Neural progenitor cell (in vitro differentiated cells): ENCODE data around the gene PIP4K2A. TPM values are rescaled to one million over a fixed set of nuclear protein-coding genes. Genes with fewer than 3 reads are reported as not detected.

ENCODE experiments used
- DNase-seq: peaks from one replicate; pipeline ENCODE4 v3.0.0-alpha.2; 2016; ENCODE audit warnings: low spot score
- H2AFZ ChIP-seq: fragments of 200-600 bp; sonication (generic); replicated peaks from 2 replicates; pipeline ENCODE4 v1.6.1; 2016; ENCODE audit warnings: antibody characterized with exemption
- H3F3A ChIP-seq: fragments of 200-600 bp; sonication (generic); 2 replicates; pipeline ENCODE4 v1.6.1; 2016; ENCODE audit warnings: antibody characterized with exemption, low read depth
- H3K27ac ChIP-seq: fragments of 200-600 bp; sonication (generic); 2 replicates; pipeline ENCODE4 v1.5.1; 2016; ENCODE audit warnings: mild to moderate bottlenecking
- H3K27me3 ChIP-seq: fragments of 200-600 bp; sonication (generic); 2 replicates; pipeline ENCODE4 v1.6.1; 2016; ENCODE audit warnings: mild to moderate bottlenecking, moderate library complexity
- H3K36me3 ChIP-seq: fragments of 200-600 bp; sonication (generic); 2 replicates; pipeline ENCODE4 v1.5.1; 2016
- H3K4me1 ChIP-seq: fragments of 200-600 bp; sonication (generic); 2 replicates; pipeline ENCODE4 v1.6.1; 2016; ENCODE audit warnings: mixed run types
- H3K4me2 ChIP-seq: fragments of 200-600 bp; sonication (generic); 2 replicates; pipeline ENCODE4 v1.6.1; 2016
- H3K4me3 ChIP-seq: fragments of 200-600 bp; sonication (generic); 2 replicates; pipeline ENCODE4 v1.5.1; 2016
- H3K79me2 ChIP-seq: fragments of 200-600 bp; sonication (generic); 2 replicates; pipeline ENCODE4 v1.6.1; 2016; ENCODE audit warnings: low read depth
- H3K9ac ChIP-seq: fragments of 200-600 bp; sonication (generic); 2 replicates; pipeline ENCODE4 v1.6.1; 2016
- H3K9me3 ChIP-seq: fragments of 200-600 bp; sonication (generic); 2 replicates; pipeline ENCODE4 v1.5.1; 2016; ENCODE audit warnings: low read depth
- H4K20me1 ChIP-seq: fragments of 200-600 bp; sonication (generic); 2 replicates; pipeline ENCODE4 v1.6.1; 2016; ENCODE audit warnings: low read depth
- H3K27ac Mint-ChIP-seq: 3 replicates; pipeline ENCODE4 v1.8.0; 2021; ENCODE audit warnings: mixed read lengths
- H3K27me3 Mint-ChIP-seq: 2 replicates; pipeline ENCODE4 v1.8.0; 2022; ENCODE audit warnings: low read depth, mild to moderate bottlenecking, inconsistent platforms, moderate library complexity, mixed read lengths; ENCODE audit not compliant: insufficient read depth
- H3K36me3 Mint-ChIP-seq: 3 replicates; pipeline ENCODE4 v1.8.0; 2021; ENCODE audit warnings: mixed read lengths
- H3K4me1 Mint-ChIP-seq: 3 replicates; pipeline ENCODE4 v1.8.0; 2021; ENCODE audit warnings: mixed read lengths
- H3K4me3 Mint-ChIP-seq: 3 replicates; pipeline ENCODE4 v1.8.0; 2021; ENCODE audit warnings: mild to moderate bottlenecking, moderate library complexity, mixed read lengths
- H3K9me3 Mint-ChIP-seq: 3 replicates; pipeline ENCODE4 v1.8.0; 2020; ENCODE audit warnings: mixed read lengths
- EZH2 ChIP-seq: fragments of 200-600 bp; sonication (generic); IDR thresholded peaks from 2 replicates; pipeline ENCODE4 v1.6.1; 2017; ENCODE audit warnings: antibody characterized with exemption, mild to moderate bottlenecking, moderate library complexity
- EZH2phosphoT487 ChIP-seq: fragments of 200-600 bp; sonication (generic); IDR thresholded peaks from 2 replicates; pipeline ENCODE4 v1.6.1; 2017; ENCODE audit warnings: antibody characterized with exemption
- total RNA-seq: library from RNA; depleted of rRNA; stranded (reverse); fragments of >200 nt; gene quantifications from 2 replicates; pipeline ENCODE4 v1.2.3, GENCODE V29; 2015; ENCODE audit warnings: low replicate concordance
- TF ChIP-seq, protein P1 (sequence below): fragments of 200-600 bp; sonication (generic); IDR thresholded peaks from 2 replicates; pipeline ENCODE4 v1.5.1; 2017; ENCODE audit warnings: antibody characterized with exemption, mild to moderate bottlenecking

PIP4K2A gene
- total RNA-seq, 1 donor from 2014 or later: 37.6 TPM

- Histone ChIP-seq H4K20me1 (peaks cover 5% of the 10 kb centered on the region), H3K79me2 (peaks cover 50% of the 10 kb centered on the region), H3K27ac (no peak overlapping the region), H3K4me2 (no peak overlapping the region), H2AFZ (no peak overlapping the region), H3K9ac (no peak overlapping the region), H3K9me3 (no peaks in the 10 kb centered on the region), H3K4me3 (no peak overlapping the region), H3K4me1 (peaks cover 45% of the 10 kb centered on the region), H3K36me3 (no peaks in the 10 kb centered on the region), H3K27me3 (no peaks in the 10 kb centered on the region), H3F3A (peaks cover 13% of the 10 kb centered on the region)
- Mint-ChIP-seq H3K27me3 (no peaks in the 10 kb centered on the region), H3K27ac (no peak overlapping the region), H3K4me1 (peaks cover 47% of the 10 kb centered on the region), H3K36me3 (peaks cover 7% of the 10 kb centered on the region), H3K4me3 (no peak overlapping the region), H3K9me3 (peaks cover 10% of the 10 kb centered on the region)
- TF ChIP-seq, protein P1, sequence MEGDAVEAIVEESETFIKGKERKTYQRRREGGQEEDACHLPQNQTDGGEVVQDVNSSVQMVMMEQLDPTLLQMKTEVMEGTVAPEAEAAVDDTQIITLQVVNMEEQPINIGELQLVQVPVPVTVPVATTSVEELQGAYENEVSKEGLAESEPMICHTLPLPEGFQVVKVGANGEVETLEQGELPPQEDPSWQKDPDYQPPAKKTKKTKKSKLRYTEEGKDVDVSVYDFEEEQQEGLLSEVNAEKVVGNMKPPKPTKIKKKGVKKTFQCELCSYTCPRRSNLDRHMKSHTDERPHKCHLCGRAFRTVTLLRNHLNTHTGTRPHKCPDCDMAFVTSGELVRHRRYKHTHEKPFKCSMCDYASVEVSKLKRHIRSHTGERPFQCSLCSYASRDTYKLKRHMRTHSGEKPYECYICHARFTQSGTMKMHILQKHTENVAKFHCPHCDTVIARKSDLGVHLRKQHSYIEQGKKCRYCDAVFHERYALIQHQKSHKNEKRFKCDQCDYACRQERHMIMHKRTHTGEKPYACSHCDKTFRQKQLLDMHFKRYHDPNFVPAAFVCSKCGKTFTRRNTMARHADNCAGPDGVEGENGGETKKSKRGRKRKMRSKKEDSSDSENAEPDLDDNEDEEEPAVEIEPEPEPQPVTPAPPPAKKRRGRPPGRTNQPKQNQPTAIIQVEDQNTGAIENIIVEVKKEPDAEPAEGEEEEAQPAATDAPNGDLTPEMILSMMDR: no peak
- no peak for TF ChIP-seq EZH2
- no peak for DNase-seq
Measured at GRCh38 chr10:22615101-22615500, 99.3 kb downstream of the PIP4K2A start.

- H3K27me3 ChIP-seq: no peaks in the 10 kb centered on the region
- no peaks in the 10 kb centered on the region for H3K27me3 Mint-ChIP-seq
- H2AFZ ChIP-seq: no peak overlapping the region
- no peak for DNase-seq
- H3K4me3 Mint-ChIP-seq: no peak overlapping the region
- H3K9ac ChIP-seq: no peak overlapping the region
- TF ChIP-seq EZH2phosphoT487 (no peak), EZH2 (no peak)
- TF ChIP-seq, protein P1: no peak
- H3K9me3 Mint-ChIP-seq: peaks cover 14% of the 10 kb centered on the region
- H3K36me3 Mint-ChIP-seq: peaks cover 19% of the 10 kb centered on the region
- H3K4me3 ChIP-seq: no peak overlapping the region
- H3K36me3 ChIP-seq: no peaks in the 10 kb centered on the region
- H4K20me1 ChIP-seq: peaks cover 5% of the 10 kb centered on the region
- H3K27ac ChIP-seq: no peak overlapping the region
- peaks cover 6% of the 10 kb centered on the region for H3F3A ChIP-seq
- peaks cover 40% of the 10 kb centered on the region for H3K4me1 ChIP-seq
- H3K9me3 ChIP-seq: no peaks in the 10 kb centered on the region
- H3K4me2 ChIP-seq: no peak overlapping the region
- peaks cover 40% of the 10 kb centered on the region for H3K79me2 ChIP-seq
- H3K4me1 Mint-ChIP-seq: peaks cover 38% of the 10 kb centered on the region
- H3K27ac Mint-ChIP-seq: no peak overlapping the region
Measured at GRCh38 chr10:22613011-22613410, 101.4 kb downstream of the PIP4K2A start.

GRCh38 chr10:22612318-22612717 lies 102.1 kb downstream of the PIP4K2A start:
- peaks cover 31% of the 10 kb centered on the region for H3K4me1 Mint-ChIP-seq
- no peak for DNase-seq
- no peaks in the 10 kb centered on the region for H3K9me3 ChIP-seq
- no peak overlapping the region for H3K27ac Mint-ChIP-seq
- H3K4me2 ChIP-seq: no peak overlapping the region
- H3K4me3 ChIP-seq: no peak overlapping the region
- TF ChIP-seq EZH2phosphoT487: no peak
- TF ChIP-seq, protein P1: no peak
- TF ChIP-seq EZH2: no peak
- H3K27ac ChIP-seq: no peak overlapping the region
- H3K9ac ChIP-seq: no peak overlapping the region
- no peaks in the 10 kb centered on the region for H3K27me3 ChIP-seq
- no peak overlapping the region for H2AFZ ChIP-seq
- peaks cover 22% of the 10 kb centered on the region for H3K36me3 Mint-ChIP-seq
- H3K79me2 ChIP-seq: peaks cover 33% of the 10 kb centered on the region
- H3K4me1 ChIP-seq: peaks cover 35% of the 10 kb centered on the region
- peaks cover 5% of the 10 kb centered on the region for H4K20me1 ChIP-seq
- H3K9me3 Mint-ChIP-seq: peaks cover 14% of the 10 kb centered on the region
- H3K36me3 ChIP-seq: no peaks in the 10 kb centered on the region
- H3K4me3 Mint-ChIP-seq: no peak overlapping the region
- H3F3A ChIP-seq: peaks cover 5% of the 10 kb centered on the region
- H3K27me3 Mint-ChIP-seq: no peaks in the 10 kb centered on the region
